Glutamatergic neuron (in vitro differentiated cells): ENCODE data around the gene RELB. TPM values are rescaled to one million over a fixed set of nuclear protein-coding genes. Genes with fewer than 3 reads are reported as not detected.
"Not testable (repeated sequence)": the region's sequence is repeated elsewhere in the genome, so short reads cannot be mapped to it uniquely, and the experiment has no call there.

ENCODE experiments used
- DNase-seq: peaks from one replicate; pipeline ENCODE4 v3.0.0; 2022
- H3K27ac Mint-ChIP-seq: one replicate; pipeline ENCODE4 v1.8.0; 2020; ENCODE audit warnings: mild to moderate bottlenecking, mixed read lengths, inconsistent platforms; ENCODE audit not compliant: unreplicated experiment
- H3K27me3 Mint-ChIP-seq: one replicate; pipeline ENCODE4 v1.8.0; 2020; ENCODE audit warnings: mild to moderate bottlenecking, moderate library complexity, mixed read lengths, inconsistent platforms; ENCODE audit not compliant: unreplicated experiment
- H3K36me3 Mint-ChIP-seq: one replicate; pipeline ENCODE4 v1.8.0; 2020; ENCODE audit warnings: mild to moderate bottlenecking, mixed read lengths, inconsistent platforms; ENCODE audit not compliant: unreplicated experiment
- H3K4me1 Mint-ChIP-seq: one replicate; pipeline ENCODE4 v1.8.0; 2020; ENCODE audit warnings: mild to moderate bottlenecking, low read depth, mixed read lengths, inconsistent platforms; ENCODE audit not compliant: unreplicated experiment
- H3K4me3 Mint-ChIP-seq: one replicate; pipeline ENCODE4 v1.8.0; 2020; ENCODE audit warnings: mild to moderate bottlenecking, mixed read lengths, inconsistent platforms; ENCODE audit not compliant: unreplicated experiment
- H3K9me3 Mint-ChIP-seq: one replicate; pipeline ENCODE4 v1.8.0; 2020; ENCODE audit warnings: mild to moderate bottlenecking, moderate library complexity, mixed read lengths, inconsistent platforms; ENCODE audit not compliant: unreplicated experiment
- total RNA-seq: library from RNA; stranded (reverse); fragmentation: NEBNext Ultra II Directional; extraction: Animal tissue kit (Norgen Biotek cat#: 25700); gene quantifications from one replicate; pipeline ENCODE4 v1.2.1, GENCODE V29; 2021; ENCODE audit not compliant: unreplicated experiment
- TF ChIP-seq, protein P1 (sequence below): fragments of 200-600 bp; sonication (generic); IDR thresholded peaks from one replicate; pipeline ENCODE4 v1.5.0; 2021; ENCODE audit not compliant: partially characterized antibody, unreplicated experiment

The RELB gene
- total RNA-seq, 1 donor from 2014 or later, result 1.2 TPM

DNA sequence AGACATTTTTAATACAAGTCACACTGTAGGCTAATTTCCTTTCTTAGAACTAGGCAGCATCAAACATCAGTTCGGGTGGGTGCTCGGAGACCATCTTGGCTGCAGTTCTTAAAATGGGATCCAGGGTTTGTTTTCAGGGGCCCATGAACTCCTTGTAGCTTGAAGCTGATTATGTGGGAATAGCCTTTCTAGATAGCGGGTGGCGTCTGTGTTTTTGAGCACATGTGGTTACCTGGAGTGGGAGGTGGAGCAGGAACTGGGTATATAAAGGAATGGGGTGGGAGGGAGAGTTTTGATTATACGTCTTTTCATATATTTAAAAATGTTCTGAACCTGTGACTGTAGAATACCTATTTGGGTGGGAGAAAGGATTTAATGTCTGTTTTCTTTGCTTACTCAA lies 33.1 kb upstream of the RELB start:
- peaks cover 2% of the 10 kb centered on the region for H3K27me3 Mint-ChIP-seq
- H3K4me3 Mint-ChIP-seq, result peak overlapping the region; percentile 13
- TF ChIP-seq, protein P1, sequence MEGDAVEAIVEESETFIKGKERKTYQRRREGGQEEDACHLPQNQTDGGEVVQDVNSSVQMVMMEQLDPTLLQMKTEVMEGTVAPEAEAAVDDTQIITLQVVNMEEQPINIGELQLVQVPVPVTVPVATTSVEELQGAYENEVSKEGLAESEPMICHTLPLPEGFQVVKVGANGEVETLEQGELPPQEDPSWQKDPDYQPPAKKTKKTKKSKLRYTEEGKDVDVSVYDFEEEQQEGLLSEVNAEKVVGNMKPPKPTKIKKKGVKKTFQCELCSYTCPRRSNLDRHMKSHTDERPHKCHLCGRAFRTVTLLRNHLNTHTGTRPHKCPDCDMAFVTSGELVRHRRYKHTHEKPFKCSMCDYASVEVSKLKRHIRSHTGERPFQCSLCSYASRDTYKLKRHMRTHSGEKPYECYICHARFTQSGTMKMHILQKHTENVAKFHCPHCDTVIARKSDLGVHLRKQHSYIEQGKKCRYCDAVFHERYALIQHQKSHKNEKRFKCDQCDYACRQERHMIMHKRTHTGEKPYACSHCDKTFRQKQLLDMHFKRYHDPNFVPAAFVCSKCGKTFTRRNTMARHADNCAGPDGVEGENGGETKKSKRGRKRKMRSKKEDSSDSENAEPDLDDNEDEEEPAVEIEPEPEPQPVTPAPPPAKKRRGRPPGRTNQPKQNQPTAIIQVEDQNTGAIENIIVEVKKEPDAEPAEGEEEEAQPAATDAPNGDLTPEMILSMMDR, result no peak
- peaks cover 5% of the 10 kb centered on the region for H3K36me3 Mint-ChIP-seq
- DNase-seq, result no peak
- no peak overlapping the region for H3K27ac Mint-ChIP-seq
- no peaks in the 10 kb centered on the region for H3K4me1 Mint-ChIP-seq
- no peaks in the 10 kb centered on the region for H3K9me3 Mint-ChIP-seq

DNA sequence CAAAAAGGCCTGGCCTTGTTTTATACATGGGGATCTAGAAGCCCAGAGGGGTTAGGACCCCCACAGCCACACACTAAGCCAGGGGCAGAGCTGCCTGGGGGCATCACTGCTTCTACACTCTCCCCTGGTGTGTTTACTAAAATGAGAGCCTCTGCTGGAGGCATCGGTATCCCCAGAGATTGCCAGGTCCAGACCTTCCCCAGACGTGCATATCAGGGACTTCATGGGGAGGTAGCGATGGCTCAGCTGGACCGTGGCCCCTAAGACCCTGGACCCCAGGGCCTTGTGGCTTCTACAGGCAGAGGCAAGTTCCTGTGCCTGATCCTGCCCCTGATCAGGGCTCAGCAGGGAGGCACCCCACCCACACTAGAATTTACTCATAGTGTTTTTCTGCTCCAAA lies 32.6 kb upstream of the RELB start:
- H3K4me1 Mint-ChIP-seq, result no peaks in the 10 kb centered on the region
- TF ChIP-seq, protein P1, result no peak
- peaks cover 2% of the 10 kb centered on the region for H3K27me3 Mint-ChIP-seq
- DNase-seq, result no peak
- H3K9me3 Mint-ChIP-seq, result no peaks in the 10 kb centered on the region
- H3K36me3 Mint-ChIP-seq, result peaks cover 5% of the 10 kb centered on the region
- no peak overlapping the region for H3K27ac Mint-ChIP-seq
- H3K4me3 Mint-ChIP-seq, result no peak overlapping the region

GRCh38 chr19:44969437-44969836 lies 31.8 kb upstream of the RELB start:
- TF ChIP-seq, protein P1, result no peak
- H3K27ac Mint-ChIP-seq, result no peak overlapping the region
- DNase-seq, result no peak
- peaks cover 2% of the 10 kb centered on the region for H3K27me3 Mint-ChIP-seq
- no peaks in the 10 kb centered on the region for H3K9me3 Mint-ChIP-seq
- peaks cover 9% of the 10 kb centered on the region for H3K36me3 Mint-ChIP-seq
- no peak overlapping the region for H3K4me3 Mint-ChIP-seq
- no peaks in the 10 kb centered on the region for H3K4me1 Mint-ChIP-seq

DNA sequence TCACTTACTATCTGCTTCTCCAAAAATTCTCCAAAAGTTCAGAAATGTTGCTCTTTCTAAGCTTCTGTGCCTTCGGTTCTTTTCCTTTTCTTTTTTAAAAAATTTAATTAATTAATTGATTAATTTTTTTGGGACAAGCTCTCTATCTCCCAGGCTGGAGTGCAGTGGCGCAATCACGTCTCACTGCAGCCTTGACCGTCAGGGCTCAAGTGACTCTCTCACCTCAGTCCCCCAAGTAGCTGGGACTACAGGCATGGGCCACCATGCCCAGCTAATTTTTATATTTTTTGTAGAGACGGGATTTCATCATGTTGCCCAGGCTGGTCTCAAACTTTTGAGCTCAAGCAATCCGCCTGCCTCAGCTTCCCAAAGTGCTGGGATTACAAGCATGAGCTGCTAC lies 29.8 kb upstream of the RELB start:
- H3K27ac Mint-ChIP-seq, H3K4me3 Mint-ChIP-seq, H3K27me3 Mint-ChIP-seq, H3K9me3 Mint-ChIP-seq, H3K4me1 Mint-ChIP-seq, H3K36me3 Mint-ChIP-seq, DNase-seq: not testable (repeated sequence)

- Mint-ChIP-seq H3K27me3 (no peaks in the 10 kb centered on the region), H3K36me3 (peaks cover 7% of the 10 kb centered on the region), H3K4me1 (no peaks in the 10 kb centered on the region), H3K27ac (no peak overlapping the region), H3K9me3 (peaks cover 1% of the 10 kb centered on the region), H3K4me3 (no peak overlapping the region)
- DNase-seq, result no peak
- TF ChIP-seq, protein P1, result no peak
These were observed 28.5 kb upstream of the RELB start for GRCh38 chr19:44972802-44973201.
